ENCODE results near the gene GPR84. TPM values are rescaled to one million over a fixed set of nuclear protein-coding genes. Genes with fewer than 3 reads are reported as not detected.

GPR84 gene
- total and polyA plus RNA-seq, 9 of the 15 experiments (the other 6 are each of a cell fraction or from before 2014, with no cell fraction given), result 0.07 to 0.18 (median 0.11) TPM; not detected in 5

DNA sequence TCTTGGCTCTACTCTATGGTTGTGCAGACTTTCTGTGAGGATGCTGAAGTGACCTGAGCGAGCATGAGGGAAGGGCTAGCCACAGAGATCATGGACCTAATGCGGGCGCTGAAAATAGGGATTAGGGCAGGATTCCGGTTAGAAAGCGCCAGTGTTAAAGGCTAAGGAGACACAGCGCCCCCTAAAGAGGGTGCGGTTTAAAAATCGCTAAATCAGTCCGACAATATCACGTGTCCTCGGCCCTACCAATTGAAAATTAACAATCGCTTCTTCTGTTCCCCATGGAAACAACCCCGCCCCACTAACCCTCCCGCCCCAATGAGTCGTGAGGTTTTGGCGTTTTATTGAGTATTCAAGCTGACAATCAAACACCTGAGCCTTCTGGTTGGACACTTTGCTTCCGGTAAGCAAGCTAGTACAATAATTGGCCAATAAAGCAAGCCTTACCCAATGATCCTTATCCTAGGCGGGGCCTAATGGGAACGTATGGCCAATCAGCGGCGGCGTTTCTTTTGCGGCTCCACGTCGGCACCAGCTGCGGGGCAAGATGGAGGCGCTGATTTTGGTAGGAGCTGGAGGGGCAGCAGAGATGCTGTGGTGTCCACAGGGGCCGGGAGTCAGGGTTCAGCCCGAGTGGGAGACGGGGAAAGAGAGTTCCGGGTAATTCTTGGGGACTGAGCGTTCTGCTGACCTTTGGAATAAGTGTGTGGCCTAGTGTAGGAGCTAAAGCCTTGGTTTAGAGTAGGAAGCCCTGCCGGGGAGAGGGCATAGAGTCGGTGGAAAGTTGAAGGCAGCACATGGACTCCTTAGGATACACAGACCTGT is 39.5 kb downstream of the GPR84 start, which contains the start of gene COPZ1 (continued):
- TF ChIP-seq, protein P1, sequence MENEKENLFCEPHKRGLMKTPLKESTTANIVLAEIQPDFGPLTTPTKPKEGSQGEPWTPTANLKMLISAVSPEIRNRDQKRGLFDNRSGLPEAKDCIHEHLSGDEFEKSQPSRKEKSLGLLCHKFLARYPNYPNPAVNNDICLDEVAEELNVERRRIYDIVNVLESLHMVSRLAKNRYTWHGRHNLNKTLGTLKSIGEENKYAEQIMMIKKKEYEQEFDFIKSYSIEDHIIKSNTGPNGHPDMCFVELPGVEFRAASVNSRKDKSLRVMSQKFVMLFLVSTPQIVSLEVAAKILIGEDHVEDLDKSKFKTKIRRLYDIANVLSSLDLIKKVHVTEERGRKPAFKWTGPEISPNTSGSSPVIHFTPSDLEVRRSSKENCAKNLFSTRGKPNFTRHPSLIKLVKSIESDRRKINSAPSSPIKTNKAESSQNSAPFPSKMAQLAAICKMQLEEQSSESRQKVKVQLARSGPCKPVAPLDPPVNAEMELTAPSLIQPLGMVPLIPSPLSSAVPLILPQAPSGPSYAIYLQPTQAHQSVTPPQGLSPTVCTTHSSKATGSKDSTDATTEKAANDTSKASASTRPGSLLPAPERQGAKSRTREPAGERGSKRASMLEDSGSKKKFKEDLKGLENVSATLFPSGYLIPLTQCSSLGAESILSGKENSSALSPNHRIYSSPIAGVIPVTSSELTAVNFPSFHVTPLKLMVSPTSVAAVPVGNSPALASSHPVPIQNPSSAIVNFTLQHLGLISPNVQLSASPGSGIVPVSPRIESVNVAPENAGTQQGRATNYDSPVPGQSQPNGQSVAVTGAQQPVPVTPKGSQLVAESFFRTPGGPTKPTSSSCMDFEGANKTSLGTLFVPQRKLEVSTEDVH (IDR thresholded peaks at IDR 0.05; ENCODE audit: low read depth, partially characterized antibody), result no peak
- peak; percentile 24; the same call in 1 of the 2 replicates for TF ChIP-seq ETV1 (tag; conservative IDR thresholded peaks at IDR 0.05; ENCODE audit: low read depth)
- TF ChIP-seq RCOR1 (IDR thresholded peaks at IDR 0.05; ENCODE audit: borderline replicate concordance in 1 of 2, low read depth in 2 of 2, low read length in 2 of 2), result no peak; a peak in 2 of 4 replicates
- TF ChIP-seq HDGF (IDR thresholded peaks at IDR 0.05), result peak; percentile 66; the same call in 1 of the 2 replicates
- TF ChIP-seq MECOM (CRISPR knock-in tag; IDR thresholded peaks at IDR 0.05), result no peak
- TF ChIP-seq SMARCE1 (IDR thresholded peaks at IDR 0.05), result no peak; the same call in 1 of the 2 replicates
- TF ChIP-seq HNRNPL (IDR thresholded peaks at IDR 0.05; ENCODE audit: low read depth, low read length), result no peak
- TF ChIP-seq GTF2B (IDR thresholded peaks at IDR 0.05; ENCODE audit: extremely low read depth, insufficient read length), result no peak
- TF ChIP-seq, protein P2, sequence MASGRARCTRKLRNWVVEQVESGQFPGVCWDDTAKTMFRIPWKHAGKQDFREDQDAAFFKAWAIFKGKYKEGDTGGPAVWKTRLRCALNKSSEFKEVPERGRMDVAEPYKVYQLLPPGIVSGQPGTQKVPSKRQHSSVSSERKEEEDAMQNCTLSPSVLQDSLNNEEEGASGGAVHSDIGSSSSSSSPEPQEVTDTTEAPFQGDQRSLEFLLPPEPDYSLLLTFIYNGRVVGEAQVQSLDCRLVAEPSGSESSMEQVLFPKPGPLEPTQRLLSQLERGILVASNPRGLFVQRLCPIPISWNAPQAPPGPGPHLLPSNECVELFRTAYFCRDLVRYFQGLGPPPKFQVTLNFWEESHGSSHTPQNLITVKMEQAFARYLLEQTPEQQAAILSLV (tag; IDR thresholded peaks at IDR 0.05), result no peak
- no peak; the same call in 1 of the 2 replicates for TF ChIP-seq ZNF644 (tag; IDR thresholded peaks at IDR 0.05; ENCODE audit: low read depth)
- no peak for TF ChIP-seq ZNF354B (CRISPR knock-in tag; IDR thresholded peaks at IDR 0.05)
- TF ChIP-seq ZFPM2 (CRISPR knock-in tag; IDR thresholded peaks at IDR 0.05), result no peak
- TF ChIP-seq ELF2 (CRISPR knock-in tag; IDR thresholded peaks at IDR 0.05), result no peak
- TF ChIP-seq KLF1 (tag; IDR thresholded peaks at IDR 0.05), result no peak
- TF ChIP-seq DLX4 (CRISPR knock-in tag; IDR thresholded peaks at IDR 0.05), result no peak
- TF ChIP-seq GTF2F1 (IDR thresholded peaks at IDR 0.05; ENCODE audit: low read depth, low read length), result no peak
- TF ChIP-seq ZNF324 (CRISPR knock-in tag; IDR thresholded peaks at IDR 0.05), result 0 out of 2 replicates have a peak, but pooled peaks have one; percentile 7
- TF ChIP-seq MIER1 (IDR thresholded peaks at IDR 0.05; ENCODE audit: low read depth), result no peak
- peak; percentile 59 to 77 for TF ChIP-seq AFF1 (IDR thresholded peaks at IDR 0.05; ENCODE audit: low read depth in 1 of 2, partially characterized antibody in 2 of 2)

Data from K562 (cell line).